Right kidney (tissue), 9 donors: Measurements from ENCODE around the gene LDOC1.
"Not testable (repeated sequence)": the region's sequence is repeated elsewhere in the genome, so short reads cannot be mapped to it uniquely, and the experiment has no call there.

Experiments
- DNase-seq: peaks from one replicate; pipeline ENCODE4 v3.0.0-alpha.2; 2016
- long read RNA-seq, 8 donors: transcript quantifications; one replicate each; lab custom pipeline, GENCODE V29; 2026

The LDOC1 gene
- long read RNA-seq, donor 1, transcript LDOC1-201 (1 exons, 1,381 nt): major isoform, 105 of 106 reads
- long read RNA-seq, donor 1, partial matches to known transcripts: 0 of 106 reads
- long read RNA-seq, donor 1, other reads (novel, unspliced or antisense): 0 of 106 reads
- long read RNA-seq, donor 2, transcript LDOC1-201 (1 exons, 1,381 nt): major isoform, 103 of 103 reads
- long read RNA-seq, donor 2, partial matches to known transcripts: 0 of 103 reads
- long read RNA-seq, donor 2, other reads (novel, unspliced or antisense): 0 of 103 reads
- long read RNA-seq, donor 3, transcript LDOC1-201 (1 exons, 1,381 nt): major isoform, 80 of 80 reads
- long read RNA-seq, donor 3, partial matches to known transcripts: 0 of 80 reads
- long read RNA-seq, donor 3, other reads (novel, unspliced or antisense): 0 of 80 reads
- long read RNA-seq, donor 4, transcript LDOC1-201 (1 exons, 1,381 nt): major isoform, 124 of 125 reads
- long read RNA-seq, donor 4, partial matches to known transcripts: 0 of 125 reads
- long read RNA-seq, donor 4, other reads (novel, unspliced or antisense): 0 of 125 reads
- long read RNA-seq, donor 5, transcript LDOC1-201 (1 exons, 1,381 nt): major isoform, 112 of 115 reads
- long read RNA-seq, donor 5, partial matches to known transcripts: 0 of 115 reads
- long read RNA-seq, donor 5, other reads (novel, unspliced or antisense): 0 of 115 reads
- long read RNA-seq, donor 6, transcript LDOC1-201 (1 exons, 1,381 nt): major isoform, 192 of 193 reads
- long read RNA-seq, donor 6, partial matches to known transcripts: 0 of 193 reads
- long read RNA-seq, donor 6, other reads (novel, unspliced or antisense): 0 of 193 reads
- long read RNA-seq, donor 7, transcript LDOC1-201 (1 exons, 1,381 nt): major isoform, 274 of 275 reads
- long read RNA-seq, donor 7, partial matches to known transcripts: 0 of 275 reads
- long read RNA-seq, donor 7, other reads (novel, unspliced or antisense): 0 of 275 reads
- long read RNA-seq, donor 8, transcript LDOC1-201 (1 exons, 1,381 nt): major isoform, 110 of 112 reads
- long read RNA-seq, donor 8, partial matches to known transcripts: 0 of 112 reads
- long read RNA-seq, donor 8, other reads (novel, unspliced or antisense): 0 of 112 reads

DNA sequence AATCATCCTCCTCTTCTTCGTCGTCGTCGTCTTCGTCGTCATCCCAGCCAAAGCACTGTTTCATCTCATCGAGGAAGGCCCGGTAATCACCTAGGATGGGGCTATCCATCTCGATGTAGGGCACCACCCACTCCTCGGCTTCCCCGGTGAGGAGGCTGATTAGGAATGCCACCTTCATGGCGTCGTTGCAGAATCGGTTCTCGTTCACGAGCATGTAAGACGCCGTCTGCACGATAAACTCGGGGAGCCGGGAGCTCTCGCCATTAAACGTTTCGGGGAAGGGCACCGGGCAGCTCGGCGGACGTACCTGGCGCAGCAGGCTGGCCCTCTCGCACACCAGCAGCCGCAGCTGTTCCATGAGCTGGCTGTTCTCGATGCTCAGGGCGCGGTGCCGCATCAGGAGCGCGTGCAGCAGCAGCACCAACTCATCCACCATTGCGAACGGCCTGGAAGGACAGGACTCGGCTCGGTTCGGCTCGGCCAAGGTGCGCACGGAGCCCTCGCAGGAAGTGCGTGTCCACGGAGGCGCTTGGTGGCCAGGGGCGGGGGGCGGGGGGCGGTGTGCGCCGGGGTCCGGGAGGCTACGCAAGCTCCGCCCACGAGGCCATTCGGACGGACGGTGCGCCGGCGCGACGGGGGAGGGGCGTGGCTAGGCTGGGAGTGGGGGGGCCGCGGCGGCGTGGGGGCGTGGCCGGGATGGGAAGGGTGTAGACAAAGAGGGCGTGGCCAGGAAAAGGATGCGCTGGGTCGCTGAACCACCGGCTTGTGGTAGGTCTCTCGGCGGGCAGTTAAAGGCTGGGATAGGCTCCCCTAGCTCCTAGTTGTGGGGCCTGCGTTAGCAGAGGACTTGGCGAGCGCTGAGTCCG, at the start of gene LDOC1:
Gene LDOC1 (minus strand): TSS at position 544 of the 866 bp plus-strand sequence. CDS start 108 bp downstream, at position 436.
- DNase-seq: peak; percentile 75

DNA sequence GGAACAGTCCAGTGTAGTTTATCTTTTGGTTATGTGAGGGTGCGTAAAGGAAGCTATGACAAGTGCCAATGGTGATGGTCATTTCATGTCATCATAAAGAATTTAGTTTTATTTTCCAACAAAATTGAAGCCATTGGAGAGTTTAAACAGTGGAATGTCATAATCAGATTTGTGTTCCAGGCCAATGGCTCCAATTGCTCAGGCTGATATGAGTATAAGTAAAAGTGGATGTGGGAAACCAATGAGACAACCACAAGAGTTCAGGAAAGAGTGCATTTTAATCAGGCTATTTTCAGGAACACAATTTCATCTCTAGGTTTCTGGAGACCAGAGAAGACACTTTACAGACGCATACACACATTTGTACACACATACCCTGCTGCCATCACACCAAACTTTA, 44.7 kb upstream of the LDOC1 start:
- DNase-seq: no peak

GRCh38 chrX:141220342-141221008, 43.5 kb upstream of the LDOC1 start:
- no peak for DNase-seq

- DNase-seq: no peak
Measured at GRCh38 chrX:141214196-141214595, 37.3 kb upstream of the LDOC1 start.

GRCh38 chrX:141201962-141202361, 25.0 kb upstream of the LDOC1 start:
- DNase-seq: no peak

DNA sequence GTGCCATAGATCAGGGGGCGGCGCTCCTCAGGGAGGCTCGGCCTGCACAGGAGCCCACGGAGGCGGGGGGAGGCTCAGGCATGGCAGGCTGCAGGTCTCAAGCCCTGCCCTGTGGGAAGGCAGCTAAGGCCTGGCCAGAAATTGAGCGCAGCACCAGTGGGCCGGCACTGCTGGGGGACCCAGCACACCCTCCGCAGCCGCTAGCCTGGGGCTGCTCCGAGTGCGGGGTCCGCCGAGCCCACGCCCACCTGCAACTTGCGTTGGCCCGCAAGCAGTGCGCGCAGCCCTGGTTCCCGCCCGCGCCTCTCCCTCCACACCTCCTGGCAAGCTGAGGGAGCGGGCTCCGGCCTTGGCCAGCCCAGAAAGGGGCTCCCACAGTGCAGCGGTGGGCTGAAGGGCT, 11.6 kb upstream of the LDOC1 start:
- DNase-seq: not testable (repeated sequence)

GRCh38 chrX:141185366-141185765, 8.4 kb upstream of the LDOC1 start:
- DNase-seq: no peak

- no peak for DNase-seq
Measured at GRCh38 chrX:141183000-141183399, 6.1 kb upstream of the LDOC1 start.

DNA sequence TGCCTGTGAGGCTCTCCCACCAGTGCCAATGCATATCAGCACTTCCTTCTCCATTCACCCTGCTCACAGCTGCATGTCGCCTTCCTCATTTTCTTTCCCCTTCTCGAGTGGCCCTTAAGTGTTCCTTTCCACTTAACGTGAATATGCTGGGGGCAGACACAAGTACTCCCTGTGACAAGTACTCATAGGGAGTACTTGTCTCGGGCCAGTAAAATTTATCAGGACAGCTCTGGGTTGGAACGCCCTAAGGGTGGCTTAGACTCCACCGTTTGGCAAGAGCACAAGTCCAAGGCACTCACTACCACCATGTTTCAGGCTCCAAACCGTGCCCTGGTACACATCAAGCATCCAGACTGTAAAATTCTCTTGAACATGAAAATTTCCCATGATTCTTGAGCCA, 3.9 kb upstream of the LDOC1 start:
- no peak for DNase-seq

GRCh38 chrX:141175786-141176185, 1.1 kb downstream of the LDOC1 start:
- peak; percentile 9 for DNase-seq

GRCh38 chrX:141164406-141164805, 12.5 kb downstream of the LDOC1 start:
- DNase-seq: no peak

- no peak for DNase-seq
Measured at GRCh38 chrX:141158084-141158483, 18.8 kb downstream of the LDOC1 start.

- DNase-seq: not testable (repeated sequence)
Measured at GRCh38 chrX:141155231-141155630, 21.7 kb downstream of the LDOC1 start.

DNA sequence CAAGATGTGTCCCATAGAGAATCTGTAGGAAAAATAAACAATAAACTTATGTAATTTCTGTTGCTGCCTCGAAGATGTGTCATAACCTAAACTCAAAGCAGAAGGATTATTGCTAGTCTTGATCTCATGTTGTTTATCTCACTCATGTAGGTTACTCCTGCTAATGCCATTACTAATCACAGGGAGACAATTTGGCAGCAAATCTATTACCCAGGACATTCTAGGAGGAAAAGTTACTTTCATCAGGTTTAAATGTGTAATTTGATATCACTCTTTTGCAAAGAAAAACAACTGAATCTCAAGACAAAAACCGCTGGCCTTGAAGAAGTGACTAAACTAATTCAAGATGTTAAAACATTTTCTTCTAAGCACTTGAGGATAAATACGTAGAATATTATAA, 34.0 kb downstream of the LDOC1 start:
- no peak for DNase-seq

GRCh38 chrX:141133272-141133671, 43.7 kb downstream of the LDOC1 start:
- DNase-seq: no peak

GRCh38 chrX:141127146-141127545, 49.8 kb downstream of the LDOC1 start:
- no peak for DNase-seq
